Liver (tissue), 9 donors: Measurements from ENCODE around the gene CLASP2. TPM values are rescaled to one million over a fixed set of nuclear protein-coding genes. Genes with fewer than 3 reads are reported as not detected.

Experiments used
- DNase-seq: peaks from one replicate; pipeline ENCODE4 v3.0.0-alpha.2; 2017; ENCODE audit warnings: low spot score
- H3K27ac ChIP-seq, 2 donors: one replicate each; pipeline ENCODE4 v1.7.0; 2013; ENCODE audit warnings: inconsistent platforms in 2 of 2, low read length in 2 of 2, control low read depth in 1 of 2, low read depth in 1 of 2, mild to moderate bottlenecking in 1 of 2
- H3K27me3 ChIP-seq, 4 donors: one replicate each; pipeline versions ENCODE4 v1.6.1 to v1.7.0; 2013; ENCODE audit warnings: low read length in 3 of 4, inconsistent platforms in 1 of 4, mild to moderate bottlenecking in 1 of 4, moderate library complexity in 1 of 4; ENCODE audit not compliant: control insufficient read depth in 4 of 4, insufficient read depth in 4 of 4
- H3K36me3 ChIP-seq, 4 donors: one replicate each; pipeline versions ENCODE4 v1.6.1 to v1.7.0; 2013; ENCODE audit warnings: low read length in 3 of 4, mild to moderate bottlenecking in 3 of 4, low read depth in 1 of 4, moderate library complexity in 1 of 4; ENCODE audit not compliant: control insufficient read depth in 4 of 4, insufficient read depth in 3 of 4
- H3K4me1 ChIP-seq, 4 donors: one replicate each; pipeline versions ENCODE4 v1.6.1 to v1.7.0; 2013; ENCODE audit warnings: low read length in 3 of 4, mild to moderate bottlenecking in 3 of 4, moderate library complexity in 1 of 4; ENCODE audit not compliant: control insufficient read depth in 4 of 4, insufficient read depth in 4 of 4
- H3K4me3 ChIP-seq, 3 donors: one replicate each; pipeline versions ENCODE4 v1.6.1 to v1.7.0; 2013; ENCODE audit warnings: low read length in 3 of 3, control low read depth in 1 of 3, low read depth in 1 of 3, mild to moderate bottlenecking in 1 of 3
- H3K9ac ChIP-seq, 2 donors: one replicate each; pipeline ENCODE4 v1.7.0; 2013; ENCODE audit warnings: low read length in 2 of 2, mild to moderate bottlenecking in 2 of 2, moderate library complexity in 2 of 2, control low read depth in 1 of 2, low read depth in 1 of 2
- H3K9me3 ChIP-seq, 4 donors: one replicate each; pipeline versions ENCODE4 v1.6.1 to v1.7.0; 2013; ENCODE audit warnings: low read length in 3 of 4; ENCODE audit not compliant: control insufficient read depth in 4 of 4
- EGR1 ChIP-seq, 2 donors: IDR thresholded peaks; 2 replicates each; pipeline ENCODE4 v1.6.1; 2016 to 2018; ENCODE audit warnings: antibody characterized with exemption in 2 of 2, low read depth in 2 of 2
- FOXA2 ChIP-seq: IDR thresholded peaks from 2 replicates; pipeline ENCODE4 v1.6.1; 2016; ENCODE audit warnings: antibody characterized with exemption
- HNF4A ChIP-seq, 2 donors: conservative IDR thresholded peaks; 2 replicates each; pipeline ENCODE4 v1.6.1; 2016; ENCODE audit warnings: antibody characterized with exemption in 2 of 2, mild to moderate bottlenecking in 2 of 2
- HNF4G ChIP-seq: IDR thresholded peaks from 2 replicates; pipeline ENCODE4 v1.6.1; 2016; ENCODE audit warnings: antibody characterized with exemption
- JUND ChIP-seq, 2 donors: IDR thresholded peaks; 2 replicates each; pipeline ENCODE4 v1.6.1; 2016; ENCODE audit warnings: antibody characterized with exemption in 2 of 2
- MAX ChIP-seq: IDR thresholded peaks from 2 replicates; pipeline ENCODE4 v1.6.1; 2016; ENCODE audit warnings: antibody characterized with exemption
- NR2F2 ChIP-seq: IDR thresholded peaks from 2 replicates; pipeline ENCODE4 v1.6.1; 2016; ENCODE audit warnings: antibody characterized with exemption
- RAD21 ChIP-seq, 2 donors: IDR thresholded peaks; 2 replicates each; pipeline ENCODE4 v1.6.1; 2016; ENCODE audit warnings: antibody characterized with exemption in 2 of 2, mild to moderate bottlenecking in 2 of 2
- RXRA ChIP-seq, 2 donors: IDR thresholded peaks; 2 replicates each; pipeline ENCODE4 v1.6.1; 2017 to 2018; ENCODE audit warnings: antibody characterized with exemption in 2 of 2, mild to moderate bottlenecking in 1 of 2
- SP1 ChIP-seq: IDR thresholded peaks from 2 replicates; pipeline ENCODE4 v1.6.1; 2018; ENCODE audit warnings: antibody characterized with exemption, mild to moderate bottlenecking
- TAF1 ChIP-seq: conservative IDR thresholded peaks from 2 replicates; pipeline ENCODE4 v1.6.1; 2016; ENCODE audit warnings: antibody characterized with exemption, mild to moderate bottlenecking
- YY1 ChIP-seq: IDR thresholded peaks from 2 replicates; pipeline ENCODE4 v1.6.1; 2016; ENCODE audit warnings: antibody characterized with exemption, mild to moderate bottlenecking
- ZBTB33 ChIP-seq: IDR thresholded peaks from 2 replicates; pipeline ENCODE4 v1.6.1; 2016; ENCODE audit warnings: antibody characterized with exemption
- WGBS: extraction: QIAGEN DNeasy Blood & Tissue Kit; methylation state at CpG from one replicate; pipeline ENCODE4 v1.1.7; 2013; 5-methylcytosine and 5-hydroxymethylcytosine counted together
- polyA plus RNA-seq, 2 donors: library from polyadenylated mRNA; stranded (reverse) in 1 of 2; unstranded in 1 of 2; fragments of 200-250 nt in 1 of 2; fragments of >200 nt in 1 of 2; fragmentation: Nextera tagmentation in 1 of 2; extraction: Ambion mirVana in 1 of 2; gene quantifications; one replicate each; pipeline versions ENCODE4 v1.2.1 to v1.2.3, GENCODE V29; 2013 to 2015
- total RNA-seq, 2 donors: library from RNA; depleted of rRNA; stranded (reverse); fragments of >200 nt; gene quantifications; one replicate each; pipeline ENCODE4 v1.2.3, GENCODE V29; 2014
- donor health status: healthy.
- donor health status: healthy.
- donor health status: healthy.
- donor health status: healthy.
- donor health status: healthy.

CLASP2 gene
- total and polyA plus RNA-seq, 4 donors, result 3.7 to 27.6 (median 17.3) TPM

- WGBS, result 98% methylated on average over 1 of the region's 1 CpG
Measured at GRCh38 chr3:33612607-33613006, 105.4 kb downstream of the CLASP2 start.

GRCh38 chr3:33602829-33603228, 115.2 kb downstream of the CLASP2 start:
- no peak for DNase-seq
- H3K36me3 ChIP-seq, result peaks cover 3 to 35% (median 24%) of the 10 kb centered on the region in 4 donors
- H3K27me3 ChIP-seq, result no peaks in the 10 kb centered on the region
- H3K27ac ChIP-seq, result no peak overlapping the region
- no peaks in the 10 kb centered on the region for H3K9me3 ChIP-seq
- TF ChIP-seq YY1 (no peak), EGR1 (IDR thresholded peaks at IDR 0.05; ENCODE audit: low read depth in 2 of 2) (no peak), MAX (no peak), ZBTB33 (no peak), JUND (IDR thresholded peaks at IDR 0.05) (no peak)
- H3K4me1 ChIP-seq, result peaks cover 0 to 6% (median 2%) of the 10 kb centered on the region in 4 donors
- no peak overlapping the region for H3K9ac ChIP-seq
- 98% methylated on average over 7 of the region's 7 CpGs for WGBS
- H3K4me3 ChIP-seq, result no peak overlapping the region

More at GRCh38 chr3:33612607-33613006, 105.4 kb downstream of the CLASP2 start:
- Histone ChIP-seq H3K27me3 (no peaks in the 10 kb centered on the region), H3K36me3 (peaks cover 0 to 6% (median 0%) of the 10 kb centered on the region in 4 donors), H3K9ac (no peak overlapping the region), H3K4me1 (no peaks in the 10 kb centered on the region), H3K4me3 (no peak overlapping the region), H3K9me3 (no peaks in the 10 kb centered on the region), H3K27ac (no peak overlapping the region)
- no peak for TF ChIP-seq HNF4G
- DNase-seq, result no peak

- H3K4me3 ChIP-seq, result no peak overlapping the region
- no peaks in the 10 kb centered on the region for H3K27me3 ChIP-seq
- no peak for DNase-seq
- TF ChIP-seq FOXA2, result no peak
- TF ChIP-seq HNF4A (conservative IDR thresholded peaks at IDR 0.05), result peak; percentile 40 to 52
- TF ChIP-seq RAD21 (IDR thresholded peaks at IDR 0.05), result peak in 1 of 2 donors; percentile 34
- no peak for TF ChIP-seq NR2F2
- no peak for TF ChIP-seq YY1
- no peak for TF ChIP-seq MAX
- TF ChIP-seq ZBTB33, result no peak
- peak; percentile 52 for TF ChIP-seq SP1
- TF ChIP-seq HNF4G, result no peak
- peak; percentile 68 to 84 for TF ChIP-seq RXRA (IDR thresholded peaks at IDR 0.05)
- TF ChIP-seq TAF1, result no peak
- TF ChIP-seq JUND (IDR thresholded peaks at IDR 0.05), result no peak
- peaks cover 5 to 15% (median 11%) of the 10 kb centered on the region in 4 donors for H3K4me1 ChIP-seq
- H3K27ac ChIP-seq, result no peak overlapping the region
- H3K9me3 ChIP-seq, result no peaks in the 10 kb centered on the region
- peaks cover 3 to 16% (median 7%) of the 10 kb centered on the region in 4 donors for H3K36me3 ChIP-seq
- H3K9ac ChIP-seq, result no peak overlapping the region
- 32% methylated on average over 2 of the region's 2 CpGs for WGBS
Measured at GRCh38 chr3:33597257-33597689, 120.8 kb downstream of the CLASP2 start.
